ENCODE data around the gene SLC27A1. TPM values are rescaled to one million over a fixed set of nuclear protein-coding genes. Genes with fewer than 3 reads are reported as not detected.

SLC27A1 gene
- total RNA-seq, 3 donors from 2014 or later (not counting 1 experiment from before 2014, with no cell fraction given): 12.9 to 26.2 (median 16.3) TPM

DNA sequence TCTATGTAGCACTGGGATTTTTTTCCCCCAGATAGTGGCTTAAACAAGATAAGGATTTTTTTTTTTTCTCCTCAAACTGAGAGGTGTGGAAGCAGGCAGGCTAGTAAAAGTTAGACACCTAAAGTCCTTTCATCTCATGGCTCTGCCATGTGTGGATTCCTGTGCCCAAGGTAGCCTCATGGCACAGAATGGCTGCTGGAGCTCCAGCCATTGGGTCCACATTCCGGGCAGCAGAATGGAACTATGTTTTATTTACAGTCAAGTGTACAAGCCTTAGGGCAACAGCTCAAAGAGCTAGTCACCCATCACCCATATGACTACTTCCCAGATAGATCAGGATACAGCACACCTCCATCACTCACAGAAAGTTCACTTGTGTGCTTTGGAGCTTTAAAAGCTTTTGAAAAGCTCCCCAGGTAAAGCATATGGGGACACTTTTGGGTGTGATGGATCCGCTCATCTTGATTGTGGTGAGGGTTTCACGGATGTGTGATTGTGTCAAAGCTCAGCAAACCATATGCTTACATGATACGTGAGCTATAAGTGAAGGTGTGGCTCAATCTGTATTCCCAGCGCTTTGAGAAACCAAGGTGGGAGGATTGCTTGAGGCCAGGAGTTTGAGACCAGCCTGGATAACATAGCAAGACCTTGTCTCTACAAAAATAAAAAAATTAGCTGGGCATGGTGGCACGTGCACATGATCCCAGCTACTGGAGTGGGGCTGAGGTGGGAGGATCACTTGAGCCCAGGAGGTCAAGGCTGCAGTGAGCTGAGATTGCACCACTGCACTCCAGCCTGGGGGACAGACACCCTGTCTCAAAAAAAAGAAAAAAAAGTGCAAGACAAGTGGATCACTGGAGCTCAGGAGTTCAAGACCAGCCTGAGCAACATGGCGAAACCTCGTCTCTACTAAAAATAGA, 59.2 kb downstream of the SLC27A1 start:
- peaks cover 9% of the 10 kb centered on the region for H3K9me3 ChIP-seq (ENCODE audit: control insufficient read depth, insufficient read depth, low read length)
- no peak for TF ChIP-seq CTCF (IDR thresholded peaks at IDR 0.05)
- H3K27me3 Mint-ChIP-seq (ENCODE audit: low read depth in 2 of 2): no peaks in the 10 kb centered on the region
- H3K4me1 Mint-ChIP-seq: peaks cover 13% of the 10 kb centered on the region in 2 donors
- peak overlapping the region in 1 of 2 donors; percentile 20 for H3K27ac Mint-ChIP-seq
- H3K36me3 Mint-ChIP-seq: no peaks in the 10 kb centered on the region
- peak in 2 of 3 donors; percentile 46 to 54 for ATAC-seq
- WGBS (ENCODE audit: insufficient coverage): 54% methylated on average over 8 of the region's 8 CpGs
- DNase-seq: no peak
- no peaks in the 10 kb centered on the region for H3K27me3 ChIP-seq (ENCODE audit: control insufficient read depth, insufficient read depth, low read length)
- intact Hi-C loops (cut with micrococcal nuclease): no loop called here
- H3K9me3 Mint-ChIP-seq: peaks cover 0 to 2% of the 10 kb centered on the region in 2 donors
- H3K27ac ChIP-seq (ENCODE audit: low read length): no peak overlapping the region
- no peaks in the 10 kb centered on the region for H3K36me3 ChIP-seq (ENCODE audit: control insufficient read depth, insufficient read depth, low read length)
- no peak overlapping the region for H3K4me3 Mint-ChIP-seq
- H3K4me3 ChIP-seq (ENCODE audit: low read length): no peak overlapping the region
- peaks cover 42% of the 10 kb centered on the region for H3K4me1 ChIP-seq (ENCODE audit: control insufficient read depth, insufficient read depth, low read length)

GRCh38 chr19:17530586-17530985, 60.3 kb downstream of the SLC27A1 start:
- no peak for DNase-seq
- TF ChIP-seq CTCF (IDR thresholded peaks at IDR 0.05): no peak
- no peak for ATAC-seq
- Mint-ChIP-seq H3K9me3 (peaks cover 0 to 2% of the 10 kb centered on the region in 2 donors), H3K36me3 (no peaks in the 10 kb centered on the region), H3K27me3 (ENCODE audit: low read depth in 2 of 2) (no peaks in the 10 kb centered on the region), H3K4me1 (peaks cover 13% of the 10 kb centered on the region in 2 donors), H3K4me3 (no peak overlapping the region), H3K27ac (no peak overlapping the region)
- peaks cover 36% of the 10 kb centered on the region for H3K4me1 ChIP-seq (ENCODE audit: control insufficient read depth, insufficient read depth, low read length)
- 65% methylated on average over 8 of the region's 8 CpGs for WGBS (ENCODE audit: insufficient coverage)
- no peaks in the 10 kb centered on the region for H3K27me3 ChIP-seq (ENCODE audit: control insufficient read depth, insufficient read depth, low read length)
- intact Hi-C loops (cut with micrococcal nuclease): no loop called here
- H3K4me3 ChIP-seq (ENCODE audit: low read length): no peak overlapping the region
- H3K27ac ChIP-seq (ENCODE audit: low read length): no peak overlapping the region
- no peaks in the 10 kb centered on the region for H3K36me3 ChIP-seq (ENCODE audit: control insufficient read depth, insufficient read depth, low read length)
- H3K9me3 ChIP-seq (ENCODE audit: control insufficient read depth, insufficient read depth, low read length): peaks cover 9% of the 10 kb centered on the region

GRCh38 chr19:17532116-17532515, 61.8 kb downstream of the SLC27A1 start:
- H3K27me3 Mint-ChIP-seq (ENCODE audit: low read depth in 2 of 2): no peaks in the 10 kb centered on the region
- Histone ChIP-seq H3K36me3 (ENCODE audit: control insufficient read depth, insufficient read depth, low read length) (no peaks in the 10 kb centered on the region), H3K4me3 (ENCODE audit: low read length) (no peak overlapping the region), H3K4me1 (ENCODE audit: control insufficient read depth, insufficient read depth, low read length) (peaks cover 26% of the 10 kb centered on the region), H3K9me3 (ENCODE audit: control insufficient read depth, insufficient read depth, low read length) (peaks cover 9% of the 10 kb centered on the region), H3K27ac (ENCODE audit: low read length) (no peak overlapping the region), H3K27me3 (ENCODE audit: control insufficient read depth, insufficient read depth, low read length) (no peaks in the 10 kb centered on the region)
- no peak for DNase-seq
- 85% methylated on average over 16 of the region's 16 CpGs for WGBS (ENCODE audit: insufficient coverage)
- H3K27ac Mint-ChIP-seq: no peak overlapping the region
- no peak for ATAC-seq
- H3K36me3 Mint-ChIP-seq: no peaks in the 10 kb centered on the region
- peaks cover 13% of the 10 kb centered on the region in 2 donors for H3K4me1 Mint-ChIP-seq
- no peak for TF ChIP-seq CTCF (IDR thresholded peaks at IDR 0.05)
- H3K9me3 Mint-ChIP-seq: peaks cover 0 to 2% of the 10 kb centered on the region in 2 donors
- intact Hi-C loops (cut with micrococcal nuclease): no loop called here
- H3K4me3 Mint-ChIP-seq: no peak overlapping the region

Measured in natural killer cell (primary cell).